CD4-positive, CD25-positive, alpha-beta regulatory T cell (primary cell): ENCODE results near the gene CHTF8. TPM values are rescaled to one million over a fixed set of nuclear protein-coding genes. Genes with fewer than 3 reads are reported as not detected.

Source experiments
- ATAC-seq, 2 donors: fragments of 150-1000 bp; cut with Tn5 transposase; one replicate each; pipeline ENCODE4 v1.10.0; 2021; ENCODE audit warnings: low read depth in 2 of 2, moderate number of reproducible peaks in 2 of 2, moderate library complexity in 1 of 2
- DNase-seq, 3 donors: peaks; one replicate each; pipeline versions ENCODE4 v3.0.0 to v3.0.0-alpha.2; 2012 to 2022; ENCODE audit warnings: mixed read lengths in 1 of 3
- H3K27ac ChIP-seq: one replicate; pipeline ENCODE4 v1.7.0; 2013; ENCODE audit warnings: mild to moderate bottlenecking, low read length; ENCODE audit not compliant: insufficient read depth, poor library complexity, severe bottlenecking
- H3K27me3 ChIP-seq: one replicate; pipeline ENCODE4 v1.7.0; 2013; ENCODE audit warnings: low read length; ENCODE audit not compliant: control insufficient read depth, insufficient read depth
- H3K36me3 ChIP-seq: one replicate; pipeline ENCODE4 v1.7.0; 2013; ENCODE audit warnings: mild to moderate bottlenecking, low read length, moderate library complexity; ENCODE audit not compliant: control insufficient read depth, insufficient read depth
- H3K4me1 ChIP-seq: 2 replicates; pipeline ENCODE4 v1.7.0; 2013; ENCODE audit warnings: mild to moderate bottlenecking, low read length; ENCODE audit not compliant: insufficient read depth, control insufficient read depth, poor library complexity, severe bottlenecking
- H3K4me3 ChIP-seq: one replicate; pipeline ENCODE4 v1.7.0; 2013; ENCODE audit warnings: low read depth, mild to moderate bottlenecking, low read length, moderate library complexity
- H3K9me3 ChIP-seq, 2 experiments: 1 replicate in 1 of 2; 2 replicates in 1 of 2; pipeline ENCODE4 v1.7.0; 2013; ENCODE audit warnings: low read length in 2 of 2, mild to moderate bottlenecking in 1 of 2, moderate library complexity in 1 of 2; ENCODE audit not compliant: control insufficient read depth in 2 of 2
- H3K27ac Mint-ChIP-seq, 3 donors: one replicate each; pipeline ENCODE4 v1.8.0; 2020 to 2022; ENCODE audit warnings: mild to moderate bottlenecking in 3 of 3, mixed read lengths in 3 of 3, moderate library complexity in 2 of 3
- H3K27me3 Mint-ChIP-seq: one replicate; pipeline ENCODE4 v1.8.0; 2022; ENCODE audit warnings: mild to moderate bottlenecking, mixed read lengths
- H3K36me3 Mint-ChIP-seq: one replicate; pipeline ENCODE4 v1.8.0; 2020; ENCODE audit warnings: mixed read lengths
- H3K4me1 Mint-ChIP-seq, 4 donors: one replicate each; pipeline ENCODE4 v1.8.0; 2020 to 2022; ENCODE audit warnings: mixed read lengths in 4 of 4, mild to moderate bottlenecking in 1 of 4
- H3K4me3 Mint-ChIP-seq, 4 donors: one replicate each; pipeline ENCODE4 v1.8.0; 2020 to 2022; ENCODE audit warnings: mild to moderate bottlenecking in 4 of 4, mixed read lengths in 4 of 4, moderate library complexity in 3 of 4
- H3K9me3 Mint-ChIP-seq, 7 donors: one replicate each; pipeline ENCODE4 v1.8.0; 2020 to 2022; ENCODE audit warnings: mixed read lengths in 7 of 7, mild to moderate bottlenecking in 3 of 7, moderate library complexity in 2 of 7
- polyA plus RNA-seq, 4 donors: library from polyadenylated mRNA; unstranded; fragments of 300-500 nt; fragmentation: Illumina TruSeq; gene quantifications; one replicate each; pipeline ENCODE4 v1.2.3, GENCODE V29; 2021
- total RNA-seq: library from RNA; stranded (reverse); gene quantifications from one replicate; pipeline ENCODE4 v1.2.3, GENCODE V29; 2022

Gene CHTF8
- total and polyA plus RNA-seq, 5 donors from 2014 or later: 79.4 to 227 (median 210) TPM

- DNase-seq (no peak), ATAC-seq (no peak)
- Mint-ChIP-seq H3K4me3 (no peak overlapping the region), H3K9me3 (no peaks in the 10 kb centered on the region), H3K36me3 (peaks cover 7% of the 10 kb centered on the region), H3K27me3 (no peaks in the 10 kb centered on the region), H3K4me1 (no peaks in the 10 kb centered on the region), H3K27ac (no peak overlapping the region)
- Histone ChIP-seq H3K4me1 (no peaks in the 10 kb centered on the region), H3K9me3 (no peaks in the 10 kb centered on the region), H3K36me3 (no peaks in the 10 kb centered on the region), H3K4me3 (no peak overlapping the region), H3K27ac (no peak overlapping the region), H3K27me3 (no peaks in the 10 kb centered on the region)
Observed at GRCh38 chr16:69078073-69078472, 54.3 kb downstream of the CHTF8 start.

- Histone ChIP-seq H3K27me3 (no peaks in the 10 kb centered on the region), H3K4me1 (no peaks in the 10 kb centered on the region), H3K9me3 (no peaks in the 10 kb centered on the region), H3K27ac (no peak overlapping the region), H3K36me3 (no peaks in the 10 kb centered on the region), H3K4me3 (no peak overlapping the region)
- Mint-ChIP-seq H3K9me3 (no peaks in the 10 kb centered on the region), H3K27me3 (no peaks in the 10 kb centered on the region), H3K36me3 (peaks cover 4% of the 10 kb centered on the region), H3K4me1 (no peaks in the 10 kb centered on the region), H3K27ac (no peak overlapping the region), H3K4me3 (no peak overlapping the region)
- DNase-seq (no peak), ATAC-seq (no peak)
Observed at GRCh38 chr16:69077251-69077650, 55.1 kb downstream of the CHTF8 start.

- H3K27ac Mint-ChIP-seq: no peak overlapping the region
- H3K9me3 ChIP-seq: no peaks in the 10 kb centered on the region
- ATAC-seq: no peak
- no peaks in the 10 kb centered on the region for H3K27me3 Mint-ChIP-seq
- DNase-seq: no peak
- peaks cover 9% of the 10 kb centered on the region for H3K36me3 Mint-ChIP-seq
- H3K4me3 Mint-ChIP-seq: no peak overlapping the region
- peaks cover 0 to 2% (median 0%) of the 10 kb centered on the region in 4 donors for H3K4me1 Mint-ChIP-seq
- no peaks in the 10 kb centered on the region for H3K4me1 ChIP-seq
- H3K27ac ChIP-seq: no peak overlapping the region
- H3K4me3 ChIP-seq: no peak overlapping the region
- no peaks in the 10 kb centered on the region for H3K27me3 ChIP-seq
- no peaks in the 10 kb centered on the region for H3K9me3 Mint-ChIP-seq
- peaks cover 2% of the 10 kb centered on the region for H3K36me3 ChIP-seq
Observed at GRCh38 chr16:69073181-69073702, 59.1 kb downstream of the CHTF8 start.

GRCh38 chr16:69072640-69072974 lies 59.8 kb downstream of the CHTF8 start:
- Histone ChIP-seq H3K27me3 (no peaks in the 10 kb centered on the region), H3K27ac (no peak overlapping the region), H3K9me3 (no peaks in the 10 kb centered on the region), H3K4me3 (no peak overlapping the region), H3K4me1 (no peaks in the 10 kb centered on the region), H3K36me3 (peaks cover 2% of the 10 kb centered on the region)
- H3K36me3 Mint-ChIP-seq: peaks cover 8% of the 10 kb centered on the region
- peaks cover 0 to 2% (median 0%) of the 10 kb centered on the region in 4 donors for H3K4me1 Mint-ChIP-seq
- no peaks in the 10 kb centered on the region for H3K27me3 Mint-ChIP-seq
- no peaks in the 10 kb centered on the region for H3K9me3 Mint-ChIP-seq
- no peak overlapping the region for H3K4me3 Mint-ChIP-seq
- ATAC-seq: no peak
- DNase-seq: no peak
- peak overlapping the region in 1 of 3 donors; percentile 58 for H3K27ac Mint-ChIP-seq

GRCh38 chr16:69071036-69071435 lies 61.4 kb downstream of the CHTF8 start:
- Histone ChIP-seq H3K4me3 (no peak overlapping the region), H3K27me3 (no peaks in the 10 kb centered on the region), H3K27ac (no peak overlapping the region), H3K9me3 (no peaks in the 10 kb centered on the region), H3K36me3 (peaks cover 2% of the 10 kb centered on the region), H3K4me1 (no peaks in the 10 kb centered on the region)
- Mint-ChIP-seq H3K27me3 (no peaks in the 10 kb centered on the region), H3K4me3 (peak overlapping the region in 1 of 4 donors; percentile 24), H3K36me3 (peaks cover 8% of the 10 kb centered on the region), H3K27ac (no peak overlapping the region), H3K9me3 (no peaks in the 10 kb centered on the region), H3K4me1 (peaks cover 0 to 2% (median 0%) of the 10 kb centered on the region in 4 donors)
- DNase-seq (no peak), ATAC-seq (no peak)

GRCh38 chr16:69069504-69069903 lies 62.9 kb downstream of the CHTF8 start:
- peaks cover 11% of the 10 kb centered on the region for H3K36me3 Mint-ChIP-seq
- no peaks in the 10 kb centered on the region for H3K4me1 ChIP-seq
- H3K27ac ChIP-seq: no peak overlapping the region
- H3K36me3 ChIP-seq: peaks cover 2% of the 10 kb centered on the region
- no peaks in the 10 kb centered on the region for H3K27me3 ChIP-seq
- no peak overlapping the region for H3K4me3 Mint-ChIP-seq
- no peak overlapping the region for H3K27ac Mint-ChIP-seq
- H3K27me3 Mint-ChIP-seq: no peaks in the 10 kb centered on the region
- H3K4me3 ChIP-seq: no peak overlapping the region
- H3K4me1 Mint-ChIP-seq: peaks cover 0 to 2% (median 0%) of the 10 kb centered on the region in 4 donors
- no peak for DNase-seq
- H3K9me3 Mint-ChIP-seq: no peaks in the 10 kb centered on the region
- no peak for ATAC-seq
- H3K9me3 ChIP-seq: no peaks in the 10 kb centered on the region

Other genes starting within 250 kb of the CHTF8 start
- 3.0 TPM for gene HAS3, start 26.9 kb downstream of the CHTF8 start, total RNA-seq
- under 1 TPM in 3 of 4 donors, not detected in 1; 0.07 to 0.36 (median 0.09) TPM for gene HAS3, start 26.9 kb downstream of the CHTF8 start, polyA plus RNA-seq
- 44.4 TPM for gene UTP4, start 61 bp upstream of the CHTF8 start, total RNA-seq
- 10 to 100 TPM; 47.6 to 63.2 (median 51.1) TPM for gene UTP4, start 61 bp upstream of the CHTF8 start, polyA plus RNA-seq
- 25.9 TPM for gene SNTB2, start 54.6 kb upstream of the CHTF8 start, total RNA-seq
- gene SNTB2, start 54.6 kb upstream of the CHTF8 start, polyA plus RNA-seq: 10 to 100 TPM in 1 of 4 donors, 1 to 10 TPM in 3; 5.9 to 17.4 (median 7.7) TPM
- 48.0 TPM for gene VPS4A, start 178.8 kb upstream of the CHTF8 start, total RNA-seq
- 10 to 100 TPM; 26.8 to 35.2 (median 34.4) TPM for gene VPS4A, start 178.8 kb upstream of the CHTF8 start, polyA plus RNA-seq
- gene PDF, start 198.0 kb upstream of the CHTF8 start, total RNA-seq: 4.9 TPM
- gene PDF, start 198.0 kb upstream of the CHTF8 start, polyA plus RNA-seq: 10 to 100 TPM in 2 of 4 donors, 1 to 10 TPM in 2; 8.7 to 15.7 (median 10.0) TPM
- 23.2 TPM for gene COG8, start 207.0 kb upstream of the CHTF8 start, total RNA-seq
- 10 to 100 TPM; 34.0 to 39.0 (median 36.8) TPM for gene COG8, start 207.0 kb upstream of the CHTF8 start, polyA plus RNA-seq
- 31.4 TPM for gene NIP7, start 207.2 kb upstream of the CHTF8 start, total RNA-seq
- gene NIP7, start 207.2 kb upstream of the CHTF8 start, polyA plus RNA-seq: 10 to 100 TPM; 22.2 to 30.6 (median 23.7) TPM
- gene TMED6, start 219.2 kb upstream of the CHTF8 start, total RNA-seq: 1.8 TPM
- under 1 TPM in 2 of 4 donors, not detected in 2; 0.20 to 0.26 TPM for gene TMED6, start 219.2 kb upstream of the CHTF8 start, polyA plus RNA-seq